ENCODE results near the gene MFNG.

DNA sequence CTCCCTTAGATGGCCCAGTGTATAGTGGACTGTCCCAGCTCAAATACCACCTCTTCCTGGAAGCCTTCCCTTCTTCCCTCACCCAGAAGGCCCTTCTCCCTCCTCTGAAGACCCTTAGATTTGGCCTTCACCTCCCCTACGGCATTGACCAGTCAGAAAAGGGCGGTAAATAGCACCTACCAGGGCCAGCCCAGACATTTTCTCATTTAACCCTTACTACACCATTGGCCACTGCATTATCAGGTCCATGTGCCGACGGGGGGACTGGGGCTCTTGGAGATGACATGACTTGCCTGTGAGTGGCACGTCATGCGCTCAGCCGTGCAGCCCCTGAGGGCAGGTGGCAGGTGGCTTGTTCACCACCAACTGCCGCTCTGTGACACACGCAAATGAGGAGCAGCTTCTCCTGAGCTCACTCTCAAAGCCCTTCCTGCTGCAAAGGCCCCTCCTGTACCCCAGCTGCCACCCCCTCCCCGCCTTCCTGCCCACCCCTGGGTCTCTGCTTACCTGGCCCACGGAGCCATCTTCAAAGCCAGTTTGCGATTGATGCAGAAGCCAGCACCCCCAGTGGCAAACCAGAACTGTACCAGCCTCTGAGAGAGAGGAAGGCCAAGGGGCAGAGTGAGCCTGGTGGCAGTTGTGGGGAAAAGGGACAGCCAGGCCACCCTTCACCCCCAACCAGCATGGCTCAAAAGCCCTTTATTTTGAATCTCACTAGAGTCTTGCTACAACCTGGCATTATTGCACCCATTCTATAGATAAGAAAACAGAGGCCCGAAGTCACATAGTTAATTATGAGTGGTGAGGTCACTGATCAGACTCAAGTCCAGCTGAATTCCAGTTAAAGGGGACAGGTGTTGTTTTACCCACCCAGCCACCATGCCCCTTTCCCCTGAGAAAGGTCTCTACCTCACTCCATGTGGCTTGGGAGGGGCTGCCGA is 9.5 kb downstream of the MFNG start:
- TF ChIP-seq, protein P1, sequence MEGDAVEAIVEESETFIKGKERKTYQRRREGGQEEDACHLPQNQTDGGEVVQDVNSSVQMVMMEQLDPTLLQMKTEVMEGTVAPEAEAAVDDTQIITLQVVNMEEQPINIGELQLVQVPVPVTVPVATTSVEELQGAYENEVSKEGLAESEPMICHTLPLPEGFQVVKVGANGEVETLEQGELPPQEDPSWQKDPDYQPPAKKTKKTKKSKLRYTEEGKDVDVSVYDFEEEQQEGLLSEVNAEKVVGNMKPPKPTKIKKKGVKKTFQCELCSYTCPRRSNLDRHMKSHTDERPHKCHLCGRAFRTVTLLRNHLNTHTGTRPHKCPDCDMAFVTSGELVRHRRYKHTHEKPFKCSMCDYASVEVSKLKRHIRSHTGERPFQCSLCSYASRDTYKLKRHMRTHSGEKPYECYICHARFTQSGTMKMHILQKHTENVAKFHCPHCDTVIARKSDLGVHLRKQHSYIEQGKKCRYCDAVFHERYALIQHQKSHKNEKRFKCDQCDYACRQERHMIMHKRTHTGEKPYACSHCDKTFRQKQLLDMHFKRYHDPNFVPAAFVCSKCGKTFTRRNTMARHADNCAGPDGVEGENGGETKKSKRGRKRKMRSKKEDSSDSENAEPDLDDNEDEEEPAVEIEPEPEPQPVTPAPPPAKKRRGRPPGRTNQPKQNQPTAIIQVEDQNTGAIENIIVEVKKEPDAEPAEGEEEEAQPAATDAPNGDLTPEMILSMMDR (IDR thresholded peaks at IDR 0.05): no peak
- TF ChIP-seq POLR2AphosphoS5 (IDR thresholded peaks at IDR 0.05) (no peak), POLR2A (IDR thresholded peaks at IDR 0.05) (no peak)
